Activated CD8-positive, alpha-beta memory T cell treated with anti-CD3 and anti-CD28 coated beads, Interleukin-2, amount 50 U/mL, for 24 hours (primary cell): Measurements from ENCODE around the gene ADGRG2.
A peak's percentile ranks its signal among the peaks of the same experiment; 100 is the strongest.
"Not testable (repeated sequence)": the region's sequence is repeated elsewhere in the genome, so short reads cannot be mapped to it uniquely, and the experiment has no call there.

Experiments used
- DNase-seq: peaks from one replicate; pipeline ENCODE4 v3.0.0-alpha.2; 2020; ENCODE audit errors: extremely low read depth

ADGRG2 gene

DNA sequence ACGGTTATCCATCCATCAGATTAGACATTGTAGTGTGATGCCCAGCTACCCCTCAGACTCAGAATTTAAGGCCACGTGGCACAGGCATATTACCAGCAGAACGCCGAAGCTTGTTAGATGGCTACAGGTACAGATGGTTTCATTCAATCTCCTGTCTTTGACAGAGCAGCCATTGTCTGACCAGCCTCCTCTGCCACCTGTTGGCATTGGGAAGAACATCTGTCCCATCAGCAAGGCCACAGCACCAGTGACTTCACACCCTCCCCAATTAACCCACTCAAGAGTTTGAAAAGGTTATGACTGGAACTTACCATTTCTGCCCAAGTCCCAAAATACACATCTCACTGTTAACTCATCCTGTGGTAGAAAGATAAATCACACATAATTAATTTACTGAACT lies 116.4 kb downstream of the ADGRG2 start:
- DNase-seq: no peak

- DNase-seq: no peak
Measured at GRCh38 chrX:19003756-19004155, 118.5 kb downstream of the ADGRG2 start.

DNA sequence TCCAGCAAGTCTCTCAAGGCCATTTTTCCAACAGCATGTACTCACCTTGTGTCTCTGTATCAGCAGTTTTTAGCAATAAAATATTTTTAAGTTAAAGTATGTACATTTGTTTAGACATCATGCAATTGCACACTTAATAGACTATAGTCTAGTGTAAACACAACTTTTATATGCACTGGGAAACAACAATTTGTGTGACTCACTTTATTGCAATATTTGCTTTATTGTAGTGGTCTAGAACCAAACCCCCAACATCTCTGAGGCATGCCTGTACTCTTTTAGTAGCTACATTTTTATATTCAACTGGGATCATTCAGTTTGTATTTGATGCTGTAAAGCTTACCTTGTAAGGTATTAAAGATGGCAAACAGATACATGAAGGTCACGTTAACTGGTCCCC lies 123.6 kb downstream of the ADGRG2 start:
- no peak for DNase-seq

GRCh38 chrX:18997916-18998315 lies 124.4 kb downstream of the ADGRG2 start:
- DNase-seq: no peak

- DNase-seq: no peak
Measured at GRCh38 chrX:18996536-18996935, 125.7 kb downstream of the ADGRG2 start.

DNA sequence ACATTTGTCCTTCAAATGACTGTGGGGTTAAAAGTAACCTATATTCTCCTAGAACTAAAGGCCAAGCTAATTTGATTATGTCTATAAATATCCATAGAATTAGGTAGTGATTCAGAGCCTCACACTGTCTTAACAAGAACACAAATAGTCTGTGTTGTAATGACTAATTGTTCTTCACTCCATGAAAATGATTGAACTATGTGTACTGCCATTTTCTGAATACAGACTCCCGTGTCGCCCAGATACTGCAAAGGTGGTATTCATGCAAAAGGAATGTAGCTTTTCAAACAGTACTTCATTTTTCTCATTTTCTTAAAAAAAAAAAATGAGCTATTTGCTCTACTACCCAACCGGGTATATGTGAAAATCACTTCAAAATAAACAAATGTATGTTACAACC lies 127.0 kb downstream of the ADGRG2 start:
- DNase-seq: no peak

DNA sequence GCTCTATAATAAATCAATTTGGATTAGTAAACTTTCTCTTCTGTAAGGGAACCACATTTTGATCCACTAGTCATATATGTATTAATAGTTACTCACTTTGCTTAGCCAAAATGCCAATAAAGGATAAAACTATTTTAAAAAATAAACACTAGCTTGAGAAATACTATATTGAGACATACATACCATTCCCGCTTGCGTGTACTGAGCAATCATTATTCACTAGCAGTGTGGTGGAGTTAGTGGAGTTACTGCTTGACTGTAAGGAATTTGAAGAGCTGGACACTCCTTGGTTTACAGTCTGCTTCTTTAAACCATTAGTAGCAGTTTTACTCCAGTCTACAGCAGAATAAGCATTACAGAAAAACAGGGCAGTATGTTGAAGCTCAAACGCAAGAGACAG lies 127.6 kb downstream of the ADGRG2 start:
- DNase-seq: no peak

- no peak for DNase-seq
Measured at GRCh38 chrX:18992829-18993228, 129.4 kb downstream of the ADGRG2 start.

- DNase-seq: no peak
Measured at GRCh38 chrX:18985186-18985435, 137.2 kb downstream of the ADGRG2 start.

DNA sequence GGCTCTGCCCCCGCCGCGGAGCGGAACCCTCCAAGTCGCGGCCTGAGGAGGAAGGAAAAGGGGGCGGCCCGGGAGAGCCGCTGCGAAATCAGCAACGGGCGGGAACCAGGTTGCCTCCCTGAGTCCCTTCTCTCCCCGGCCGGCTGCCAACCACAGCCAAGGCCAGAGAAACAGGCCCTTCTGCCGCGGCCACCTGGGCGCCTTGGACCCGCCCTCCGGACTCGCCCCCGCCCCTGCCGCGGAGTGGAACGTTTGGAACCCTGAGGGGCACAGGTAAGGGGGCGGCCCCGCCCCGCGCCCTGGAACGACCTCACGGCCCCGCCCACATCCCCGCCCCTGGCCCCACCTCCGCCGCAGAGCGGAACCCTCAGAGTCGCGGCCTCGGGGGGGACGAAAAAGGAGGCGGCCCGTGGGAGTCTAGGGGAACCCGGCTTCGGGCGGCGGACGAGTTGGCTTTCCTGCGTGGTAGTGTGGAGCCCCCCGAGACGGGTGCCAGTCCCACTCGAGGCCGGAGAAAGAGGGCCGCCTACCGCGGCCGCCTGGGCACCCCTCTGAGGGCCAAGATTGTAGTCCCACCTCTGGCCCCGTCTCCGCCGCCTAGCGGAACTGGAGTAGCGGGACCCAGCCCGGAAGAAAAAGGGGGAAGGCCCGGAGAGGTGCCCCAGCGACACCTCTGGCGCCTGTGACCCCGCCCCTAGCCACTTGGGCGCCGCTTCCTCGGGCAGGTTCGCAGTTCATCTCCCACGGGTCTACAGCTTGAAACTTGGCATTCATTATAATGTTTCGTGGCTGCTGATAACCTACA lies 137.7 kb downstream of the ADGRG2 start:
- DNase-seq: peak; percentile 58

DNA sequence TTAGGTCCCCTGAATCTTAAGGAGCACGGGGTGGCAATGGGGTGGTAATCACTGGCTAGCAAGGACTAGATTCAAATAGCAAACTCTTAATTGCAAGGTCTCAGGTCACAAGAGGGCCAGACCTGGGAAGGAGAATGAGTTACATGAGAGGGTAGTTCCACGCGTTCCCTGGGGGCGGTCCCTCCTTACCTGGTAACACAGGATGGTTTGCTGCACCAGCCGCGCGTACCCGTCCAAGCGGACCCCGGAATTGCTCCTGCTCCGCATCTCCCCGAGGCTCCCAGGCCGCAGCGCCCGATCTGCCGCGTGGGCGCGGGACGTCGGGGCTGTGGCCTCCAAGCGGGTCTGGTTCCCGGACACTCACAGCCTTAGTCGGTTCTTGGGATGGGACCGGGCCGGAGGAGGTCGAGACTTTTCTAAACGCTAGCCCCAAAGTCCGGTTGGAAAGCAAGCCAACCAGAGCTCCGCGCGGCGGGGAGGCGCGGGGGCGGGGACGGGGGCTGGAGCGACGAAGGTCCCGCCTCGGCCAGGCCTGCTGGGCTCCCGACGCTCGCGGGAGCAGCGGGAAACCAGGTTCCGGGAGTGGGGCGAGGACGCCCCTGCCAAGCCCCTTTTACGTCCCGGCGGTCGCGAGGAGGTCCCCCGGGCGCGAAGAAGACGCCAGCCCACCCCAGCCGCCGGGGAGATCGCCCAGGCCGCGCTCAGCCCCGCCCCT lies 138.4 kb downstream of the ADGRG2 start, which contains the start of gene PHKA2:
PHKA2 (minus strand) TSS at position 449 of the 715 bp plus-strand sequence; CDS start at position 267, 182 bp downstream.
- DNase-seq: no peak

- no peak for DNase-seq
Measured at GRCh38 chrX:18981124-18981807, 141.0 kb downstream of the ADGRG2 start.

- DNase-seq: not testable (repeated sequence)
Measured at GRCh38 chrX:18980262-18980661, 142.0 kb downstream of the ADGRG2 start.

- DNase-seq: no peak
Measured at GRCh38 chrX:18974993-18975392, 147.3 kb downstream of the ADGRG2 start.

GRCh38 chrX:18973527-18974192 lies 148.6 kb downstream of the ADGRG2 start:
- DNase-seq: no peak

DNA sequence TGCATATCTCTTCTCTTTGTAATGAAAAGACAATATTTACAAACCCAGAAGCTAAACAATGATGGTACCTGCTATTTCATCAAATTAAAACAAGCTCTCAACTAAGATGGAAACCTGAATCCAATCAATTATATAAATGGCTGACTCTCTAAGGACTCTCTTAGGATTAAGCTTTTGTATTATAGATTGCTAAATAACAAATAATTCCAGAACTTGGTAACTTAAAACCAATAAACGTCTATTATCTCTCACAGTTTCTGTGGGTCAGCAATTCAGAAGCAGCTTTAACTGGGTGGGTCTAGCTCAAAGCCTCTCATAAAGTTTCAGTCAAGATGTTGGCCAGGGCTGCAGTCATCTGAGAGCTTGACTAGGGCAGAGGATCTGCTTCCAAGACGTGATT lies 150.8 kb downstream of the ADGRG2 start:
- no peak for DNase-seq

DNA sequence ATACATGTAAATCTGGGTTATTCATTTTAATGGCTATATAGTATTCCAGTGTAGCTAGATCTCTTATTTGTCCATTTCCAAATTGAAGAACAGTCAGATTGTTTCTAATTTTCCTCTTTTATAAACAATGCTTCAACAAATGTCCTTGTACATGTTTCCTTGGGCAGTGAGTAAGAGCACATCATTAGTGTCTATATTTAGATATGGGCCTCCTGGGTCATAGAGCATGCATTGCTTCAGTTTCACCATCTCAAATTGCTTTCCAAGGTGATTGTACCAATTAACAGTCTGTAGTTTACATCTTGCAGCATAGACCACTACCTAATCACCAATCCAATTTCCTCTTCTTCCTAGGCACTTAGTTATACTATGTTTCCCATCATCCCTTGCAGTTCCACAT lies 151.8 kb downstream of the ADGRG2 start:
- no peak for DNase-seq

DNA sequence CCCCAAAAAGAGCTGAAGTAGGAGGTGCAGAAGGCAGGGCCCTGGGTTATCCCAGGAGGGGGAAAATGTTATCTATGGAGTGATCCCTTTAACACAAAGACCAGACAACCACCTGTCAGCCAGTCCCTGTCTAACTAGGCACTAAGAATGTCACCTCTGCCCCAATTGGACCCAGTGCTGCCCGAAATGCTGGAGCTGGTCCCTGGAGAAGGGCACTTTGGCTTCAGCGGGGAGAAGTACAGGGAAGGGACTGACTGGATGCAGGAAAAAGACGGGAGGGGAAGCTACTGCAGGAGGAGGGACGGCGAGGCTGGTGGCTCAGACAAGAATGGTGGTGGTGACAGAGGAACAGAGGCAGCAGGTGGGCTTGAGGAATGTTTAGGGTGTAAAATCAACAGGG lies 155.6 kb downstream of the ADGRG2 start:
- no peak for DNase-seq

- no peak for DNase-seq
Measured at GRCh38 chrX:18964901-18965300, 157.4 kb downstream of the ADGRG2 start.

- DNase-seq: no peak
Measured at GRCh38 chrX:18964026-18964425, 158.2 kb downstream of the ADGRG2 start.

- DNase-seq: no peak
Measured at GRCh38 chrX:18962329-18962728, 159.9 kb downstream of the ADGRG2 start.

DNA sequence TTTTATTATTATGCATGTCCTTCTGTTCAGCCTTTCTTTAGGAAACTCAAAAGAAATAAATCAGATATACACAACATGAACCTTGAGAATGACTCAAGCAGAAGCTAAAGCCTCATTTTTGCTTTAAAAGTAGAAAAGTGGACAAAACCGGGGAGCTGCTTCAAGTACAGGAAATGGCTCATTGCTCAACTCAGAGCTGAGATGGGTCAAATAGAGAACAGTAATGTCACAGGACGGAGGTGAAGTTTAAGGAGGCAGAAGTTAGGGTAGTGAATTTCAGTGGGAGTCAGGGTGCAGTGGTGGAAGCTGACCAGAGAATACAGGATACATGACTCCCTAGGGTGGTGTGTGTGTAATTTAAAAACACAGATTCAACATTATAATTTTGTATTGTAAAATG lies 160.6 kb downstream of the ADGRG2 start:
- DNase-seq: no peak
